ENCODE measurements around the gene CASK.
"Not testable (repeated sequence)": the region's sequence is repeated elsewhere in the genome, so short reads cannot be mapped to it uniquely, and the experiment has no call there.

CASK gene

GRCh38 chrX:41721590-41721989, 201.8 kb downstream of the CASK start:
- no peak overlapping the region for H2BK120ac ChIP-seq (ENCODE audit: low read depth, low read length)
- H2AK5ac ChIP-seq (ENCODE audit: low read length, severe bottlenecking) = no peak overlapping the region
- no peaks in the 10 kb centered on the region for H3K36me3 ChIP-seq (ENCODE audit: control insufficient read depth in 1 of 2, insufficient read depth in 2 of 2, low read depth in 1 of 2, low read length in 2 of 2)
- no peaks in the 10 kb centered on the region for H3K4me1 ChIP-seq (ENCODE audit: control insufficient read depth, insufficient read depth, low read depth, low read length)
- 100% methylated on average over 1 of the region's 1 CpG for WGBS
- peaks cover 26% of the 10 kb centered on the region for H3K9me3 ChIP-seq (ENCODE audit: control insufficient read depth, low read length)
- H3K18ac ChIP-seq (ENCODE audit: low read depth in 1 of 2, low read length in 2 of 2) = no peak overlapping the region
- no peak overlapping the region for H3K4ac ChIP-seq (ENCODE audit: low read depth in 1 of 2, low read length in 2 of 2)
- H3K79me1 ChIP-seq (replicated peaks; ENCODE audit: low read length, poor library complexity, severe bottlenecking) = peaks cover 2% of the 10 kb centered on the region
- H4K8ac ChIP-seq (ENCODE audit: low read length) = no peak overlapping the region
- H2BK12ac ChIP-seq (ENCODE audit: low read length in 2 of 2) = no peak overlapping the region
- H2AFZ ChIP-seq (ENCODE audit: low read depth, low read length) = no peak overlapping the region
- H2BK15ac ChIP-seq (ENCODE audit: low read depth, poor library complexity, severe bottlenecking) = no peak overlapping the region
- no peak overlapping the region for H3K4me3 ChIP-seq (ENCODE audit: insufficient read depth in 1 of 2, low read depth in 1 of 2, low read length in 2 of 2)
- no peak overlapping the region for H3K23ac ChIP-seq (ENCODE audit: low read length in 2 of 2)
- H3K27ac ChIP-seq (ENCODE audit: low read length, poor library complexity, severe bottlenecking) = no peak overlapping the region
- no peak overlapping the region for H4K91ac ChIP-seq (ENCODE audit: low read length)
- H3K27me3 ChIP-seq (ENCODE audit: control insufficient read depth in 1 of 2, insufficient read depth in 1 of 2, low read length in 2 of 2) = no peaks in the 10 kb centered on the region
- DNase-seq = no peak
- H3K4me2 ChIP-seq (ENCODE audit: low read length, poor library complexity, severe bottlenecking) = no peak overlapping the region
- H3K9ac ChIP-seq (ENCODE audit: low read length) = no peak overlapping the region
- no peak overlapping the region for H2BK5ac ChIP-seq (ENCODE audit: low read depth, low read length, poor library complexity, severe bottlenecking)
- no peak overlapping the region for H3K14ac ChIP-seq (ENCODE audit: low read length in 2 of 2)

GRCh38 chrX:41720125-41720779, 203.1 kb downstream of the CASK start:
- 82% methylated on average over 3 of the region's 3 CpGs for WGBS
- Histone ChIP-seq H3K9me3 (ENCODE audit: control insufficient read depth, low read length) (peaks cover 28% of the 10 kb centered on the region), H3K4ac (ENCODE audit: low read depth in 1 of 2, low read length in 2 of 2) (no peak overlapping the region)

GRCh38 chrX:41719610-41720009, 203.7 kb downstream of the CASK start:
- not testable (repeated sequence) for H4K8ac ChIP-seq (ENCODE audit: low read length); H3K9ac ChIP-seq (ENCODE audit: low read length); H3K4me3 ChIP-seq (ENCODE audit: insufficient read depth in 1 of 2, low read depth in 1 of 2, low read length in 2 of 2); H3K23ac ChIP-seq (ENCODE audit: low read length in 2 of 2); H3K4me1 ChIP-seq (ENCODE audit: control insufficient read depth, insufficient read depth, low read depth, low read length); H4K91ac ChIP-seq (ENCODE audit: low read length); H3K4me2 ChIP-seq (ENCODE audit: low read length, poor library complexity, severe bottlenecking); H2BK5ac ChIP-seq (ENCODE audit: low read depth, low read length, poor library complexity, severe bottlenecking); H2BK12ac ChIP-seq (ENCODE audit: low read length in 2 of 2); H2BK120ac ChIP-seq (ENCODE audit: low read depth, low read length); H2BK15ac ChIP-seq (ENCODE audit: low read depth, poor library complexity, severe bottlenecking); H2AFZ ChIP-seq (ENCODE audit: low read depth, low read length); H3K36me3 ChIP-seq (ENCODE audit: control insufficient read depth in 1 of 2, insufficient read depth in 2 of 2, low read depth in 1 of 2, low read length in 2 of 2); DNase-seq; H2AK5ac ChIP-seq (ENCODE audit: low read length, severe bottlenecking); H3K14ac ChIP-seq (ENCODE audit: low read length in 2 of 2); H3K18ac ChIP-seq (ENCODE audit: low read depth in 1 of 2, low read length in 2 of 2); H3K27me3 ChIP-seq (ENCODE audit: control insufficient read depth in 1 of 2, insufficient read depth in 1 of 2, low read length in 2 of 2); H3K4ac ChIP-seq (ENCODE audit: low read depth in 1 of 2, low read length in 2 of 2); H3K79me1 ChIP-seq (replicated peaks; ENCODE audit: low read length, poor library complexity, severe bottlenecking)
- H3K9me3 ChIP-seq (ENCODE audit: control insufficient read depth, low read length) = peaks cover 28% of the 10 kb centered on the region
- 94% methylated on average over 5 of the region's 6 CpGs for WGBS
- H3K27ac ChIP-seq (ENCODE audit: low read length, poor library complexity, severe bottlenecking) = peak overlapping the region; percentile 85

More at GRCh38 chrX:41720125-41720779, 203.1 kb downstream of the CASK start:
- H3K4me3 ChIP-seq (ENCODE audit: insufficient read depth in 1 of 2, low read depth in 1 of 2, low read length in 2 of 2) = no peak overlapping the region
- no peak overlapping the region for H2BK15ac ChIP-seq (ENCODE audit: low read depth, poor library complexity, severe bottlenecking)
- H2BK120ac ChIP-seq (ENCODE audit: low read depth, low read length) = no peak overlapping the region
- H3K4me2 ChIP-seq (ENCODE audit: low read length, poor library complexity, severe bottlenecking) = no peak overlapping the region
- no peaks in the 10 kb centered on the region for H3K4me1 ChIP-seq (ENCODE audit: control insufficient read depth, insufficient read depth, low read depth, low read length)
- no peak overlapping the region for H3K18ac ChIP-seq (ENCODE audit: low read depth in 1 of 2, low read length in 2 of 2)
- H3K36me3 ChIP-seq (ENCODE audit: control insufficient read depth in 1 of 2, insufficient read depth in 2 of 2, low read depth in 1 of 2, low read length in 2 of 2) = no peaks in the 10 kb centered on the region
- H3K14ac ChIP-seq (ENCODE audit: low read length in 2 of 2) = no peak overlapping the region
- H3K23ac ChIP-seq (ENCODE audit: low read length in 2 of 2) = no peak overlapping the region
- peak overlapping the region; percentile 6 for H3K27ac ChIP-seq (ENCODE audit: low read length, poor library complexity, severe bottlenecking)
- no peaks in the 10 kb centered on the region for H3K27me3 ChIP-seq (ENCODE audit: control insufficient read depth in 1 of 2, insufficient read depth in 1 of 2, low read length in 2 of 2)
- H2BK12ac ChIP-seq (ENCODE audit: low read length in 2 of 2) = no peak overlapping the region
- no peak overlapping the region for H2AFZ ChIP-seq (ENCODE audit: low read depth, low read length)
- peak overlapping the region; percentile 10 for H2AK5ac ChIP-seq (ENCODE audit: low read length, severe bottlenecking)
- H3K9ac ChIP-seq (ENCODE audit: low read length) = no peak overlapping the region
- H4K91ac ChIP-seq (ENCODE audit: low read length) = no peak overlapping the region
- peak; percentile 12 for DNase-seq
- no peak overlapping the region for H4K8ac ChIP-seq (ENCODE audit: low read length)
- H2BK5ac ChIP-seq (ENCODE audit: low read depth, low read length, poor library complexity, severe bottlenecking) = no peak overlapping the region
- peaks cover 5% of the 10 kb centered on the region for H3K79me1 ChIP-seq (replicated peaks; ENCODE audit: low read length, poor library complexity, severe bottlenecking)

- Histone ChIP-seq H2BK12ac (ENCODE audit: low read length in 2 of 2) (no peak overlapping the region), H3K27ac (ENCODE audit: low read length, poor library complexity, severe bottlenecking) (peak overlapping the region; percentile 85), H3K79me1 (replicated peaks; ENCODE audit: low read length, poor library complexity, severe bottlenecking) (peaks cover 6% of the 10 kb centered on the region), H3K9me3 (ENCODE audit: control insufficient read depth, low read length) (peaks cover 28% of the 10 kb centered on the region), H2BK5ac (ENCODE audit: low read depth, low read length, poor library complexity, severe bottlenecking) (peak overlapping the region; percentile 58), H2AFZ (ENCODE audit: low read depth, low read length) (no peak overlapping the region), H3K27me3 (ENCODE audit: control insufficient read depth in 1 of 2, insufficient read depth in 1 of 2, low read length in 2 of 2) (peaks cover 0 to 6% of the 10 kb centered on the region in 2 experiments), H2BK120ac (ENCODE audit: low read depth, low read length) (no peak overlapping the region), H4K91ac (ENCODE audit: low read length) (no peak overlapping the region), H3K18ac (ENCODE audit: low read depth in 1 of 2, low read length in 2 of 2) (no peak overlapping the region), H3K4me2 (ENCODE audit: low read length, poor library complexity, severe bottlenecking) (no peak overlapping the region), H3K14ac (ENCODE audit: low read length in 2 of 2) (no peak overlapping the region), H3K23ac (ENCODE audit: low read length in 2 of 2) (no peak overlapping the region), H2AK5ac (ENCODE audit: low read length, severe bottlenecking) (no peak overlapping the region), H3K9ac (ENCODE audit: low read length) (no peak overlapping the region), H3K36me3 (ENCODE audit: control insufficient read depth in 1 of 2, insufficient read depth in 2 of 2, low read depth in 1 of 2, low read length in 2 of 2) (no peaks in the 10 kb centered on the region), H3K4me1 (ENCODE audit: control insufficient read depth, insufficient read depth, low read depth, low read length) (no peaks in the 10 kb centered on the region), H3K4me3 (ENCODE audit: insufficient read depth in 1 of 2, low read depth in 1 of 2, low read length in 2 of 2) (no peak overlapping the region), H3K4ac (ENCODE audit: low read depth in 1 of 2, low read length in 2 of 2) (no peak overlapping the region), H4K8ac (ENCODE audit: low read length) (no peak overlapping the region), H2BK15ac (ENCODE audit: low read depth, poor library complexity, severe bottlenecking) (no peak overlapping the region)
- WGBS = 96% methylated on average over 3 of the region's 4 CpGs
- DNase-seq = no peak
Observed at GRCh38 chrX:41718481-41719235, 204.7 kb downstream of the CASK start.

Data from mesenchymal stem cell (in vitro differentiated cells and primary cell).